Measurements from ENCODE around the gene SERP1. TPM values are rescaled to one million over a fixed set of nuclear protein-coding genes. Genes with fewer than 3 reads are reported as not detected.
"Not testable (repeated sequence)": the region's sequence is repeated elsewhere in the genome, so short reads cannot be mapped to it uniquely, and the experiment has no call there.

SERP1 gene
- total RNA-seq, 1 experiment from 2014 or later = 168 TPM

GRCh38 chr3:150509780-150510179 lies 36.5 kb downstream of the SERP1 start:
- H3K4me3 ChIP-seq (ENCODE audit: low read length) = no peak overlapping the region
- no peak overlapping the region for H2AFZ ChIP-seq (ENCODE audit: low read length)
- H3K27ac ChIP-seq (ENCODE audit: low read length) = no peak overlapping the region
- H4K20me1 ChIP-seq (ENCODE audit: insufficient read depth, low read depth, low read length) = no peaks in the 10 kb centered on the region
- DNase-seq = no peak
- H3K9me3 ChIP-seq (ENCODE audit: low read length) = no peaks in the 10 kb centered on the region
- H3K36me3 ChIP-seq (ENCODE audit: insufficient read depth, low read length) = no peaks in the 10 kb centered on the region
- H3K4me2 ChIP-seq (ENCODE audit: low read depth, low read length, poor library complexity, severe bottlenecking) = no peak overlapping the region
- no peak overlapping the region for H3K9ac ChIP-seq (ENCODE audit: low read length)
- no peaks in the 10 kb centered on the region for H3K9me2 ChIP-seq (replicated peaks; ENCODE audit: insufficient read depth, low read length)
- no peaks in the 10 kb centered on the region for H3K4me1 ChIP-seq (ENCODE audit: low read length)
- no peaks in the 10 kb centered on the region for H3K79me2 ChIP-seq (ENCODE audit: low read length)
- no peaks in the 10 kb centered on the region for H3K27me3 ChIP-seq (ENCODE audit: low read length)

DNA sequence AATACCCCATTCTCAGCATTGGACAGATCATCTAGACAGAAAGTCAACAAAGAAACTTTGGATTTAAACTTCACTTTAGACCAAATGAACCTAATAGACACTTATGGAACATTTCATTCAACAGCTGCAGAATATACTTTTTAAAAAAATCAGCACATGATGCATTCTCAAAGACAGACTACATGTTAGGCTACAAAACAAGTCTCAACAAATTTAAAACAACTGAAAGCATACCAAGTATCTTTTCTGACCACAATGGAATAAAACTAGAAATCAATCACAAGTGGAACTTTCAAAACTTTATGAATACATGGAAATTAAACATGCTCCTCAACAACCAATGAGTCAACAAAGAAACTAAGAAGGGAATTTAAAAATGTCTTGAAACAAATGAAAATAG lies 37.9 kb downstream of the SERP1 start:
- Histone ChIP-seq H3K4me1 (ENCODE audit: low read length) (no peaks in the 10 kb centered on the region), H4K20me1 (ENCODE audit: insufficient read depth, low read depth, low read length) (no peaks in the 10 kb centered on the region), H3K4me2 (ENCODE audit: low read depth, low read length, poor library complexity, severe bottlenecking) (no peak overlapping the region), H3K79me2 (ENCODE audit: low read length) (no peaks in the 10 kb centered on the region), H3K4me3 (ENCODE audit: low read length) (no peak overlapping the region), H3K27ac (ENCODE audit: low read length) (no peak overlapping the region), H3K36me3 (ENCODE audit: insufficient read depth, low read length) (no peaks in the 10 kb centered on the region), H3K9me3 (ENCODE audit: low read length) (no peaks in the 10 kb centered on the region), H2AFZ (ENCODE audit: low read length) (no peak overlapping the region), H3K9ac (ENCODE audit: low read length) (no peak overlapping the region), H3K9me2 (replicated peaks; ENCODE audit: insufficient read depth, low read length) (no peaks in the 10 kb centered on the region), H3K27me3 (ENCODE audit: low read length) (no peaks in the 10 kb centered on the region)
- no peak for DNase-seq

GRCh38 chr3:150504483-150504882 lies 41.8 kb downstream of the SERP1 start:
- no peak overlapping the region for H3K4me3 ChIP-seq (ENCODE audit: low read length)
- H3K27me3 ChIP-seq (ENCODE audit: low read length) = no peaks in the 10 kb centered on the region
- no peak overlapping the region for H2AFZ ChIP-seq (ENCODE audit: low read length)
- peaks cover under 1% of the 10 kb centered on the region for H3K4me1 ChIP-seq (ENCODE audit: low read length)
- H3K9me2 ChIP-seq (replicated peaks; ENCODE audit: insufficient read depth, low read length) = no peaks in the 10 kb centered on the region
- no peaks in the 10 kb centered on the region for H3K79me2 ChIP-seq (ENCODE audit: low read length)
- H3K36me3 ChIP-seq (ENCODE audit: insufficient read depth, low read length) = no peaks in the 10 kb centered on the region
- H3K9ac ChIP-seq (ENCODE audit: low read length) = no peak overlapping the region
- no peak for DNase-seq
- H3K9me3 ChIP-seq (ENCODE audit: low read length) = no peaks in the 10 kb centered on the region; the same call in 1 of the 2 replicates
- H4K20me1 ChIP-seq (ENCODE audit: insufficient read depth, low read depth, low read length) = no peaks in the 10 kb centered on the region
- no peak overlapping the region for H3K4me2 ChIP-seq (ENCODE audit: low read depth, low read length, poor library complexity, severe bottlenecking)
- H3K27ac ChIP-seq (ENCODE audit: low read length) = no peak overlapping the region

DNA sequence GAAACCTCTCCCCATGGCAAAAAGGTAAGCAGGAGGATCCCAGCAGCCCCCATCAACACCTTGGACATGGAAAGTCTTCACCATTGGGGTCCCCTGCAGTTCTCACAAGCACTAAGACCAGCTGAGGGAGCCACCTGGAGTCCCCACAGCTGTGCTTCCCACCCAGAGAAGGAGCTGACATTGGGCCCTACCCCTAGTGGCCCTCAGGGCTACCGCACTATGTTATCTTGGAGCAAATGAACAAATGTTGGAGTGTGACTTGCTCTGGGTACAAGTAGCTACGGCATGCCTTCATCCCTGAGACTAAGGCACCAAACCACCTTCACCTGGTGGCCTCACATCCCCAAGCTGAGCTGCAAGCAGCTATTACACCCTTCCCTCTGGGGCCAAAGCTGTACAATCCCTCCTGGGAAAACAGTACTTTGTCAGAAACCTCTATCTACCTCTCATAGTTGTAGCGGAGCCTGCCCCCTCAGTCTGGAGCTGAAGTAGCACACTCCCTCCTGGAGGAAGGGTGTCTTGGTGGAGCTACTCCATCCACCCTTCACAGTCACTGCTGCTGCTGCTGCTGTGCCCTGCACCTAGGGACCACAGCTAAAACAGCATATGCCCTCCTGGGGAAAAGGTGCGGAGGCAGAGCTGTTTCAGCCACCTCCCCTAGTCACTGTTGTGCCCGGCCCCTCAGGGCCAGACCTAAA lies 42.7 kb downstream of the SERP1 start:
- no peaks in the 10 kb centered on the region for H3K27me3 ChIP-seq (ENCODE audit: low read length)
- H3K4me2 ChIP-seq (ENCODE audit: low read depth, low read length, poor library complexity, severe bottlenecking) = no peak overlapping the region
- H3K79me2 ChIP-seq (ENCODE audit: low read length) = no peaks in the 10 kb centered on the region
- H3K4me3 ChIP-seq (ENCODE audit: low read length) = no peak overlapping the region
- peak; percentile 46 for DNase-seq
- no peak overlapping the region for H2AFZ ChIP-seq (ENCODE audit: low read length)
- peaks cover 10% of the 10 kb centered on the region for H3K4me1 ChIP-seq (ENCODE audit: low read length)
- no peaks in the 10 kb centered on the region; the same call in 1 of the 2 replicates for H3K9me3 ChIP-seq (ENCODE audit: low read length)
- H4K20me1 ChIP-seq (ENCODE audit: insufficient read depth, low read depth, low read length) = no peaks in the 10 kb centered on the region
- H3K9ac ChIP-seq (ENCODE audit: low read length) = no peak overlapping the region
- no peak overlapping the region for H3K27ac ChIP-seq (ENCODE audit: low read length)
- H3K9me2 ChIP-seq (replicated peaks; ENCODE audit: insufficient read depth, low read length) = no peaks in the 10 kb centered on the region
- no peaks in the 10 kb centered on the region for H3K36me3 ChIP-seq (ENCODE audit: insufficient read depth, low read length)

DNA sequence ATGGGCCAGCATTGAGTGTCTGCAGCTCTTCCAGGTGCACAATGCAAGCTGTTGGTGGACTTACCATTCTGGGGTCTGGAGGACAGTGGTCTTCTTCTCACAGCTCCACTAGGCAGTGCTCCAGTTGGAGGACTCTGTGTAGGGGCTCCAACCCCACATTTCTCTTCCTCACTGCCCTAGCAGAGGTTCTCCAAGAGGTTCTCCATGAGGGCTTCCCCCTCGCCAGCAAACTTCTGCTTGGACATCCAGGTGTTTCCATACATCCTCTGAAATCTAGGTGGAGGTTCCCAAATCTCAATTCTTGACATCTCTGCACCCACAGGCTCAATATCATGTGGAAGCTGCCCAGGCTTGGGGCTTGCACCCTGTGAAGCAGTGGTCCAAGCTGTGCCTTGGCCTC lies 45.3 kb downstream of the SERP1 start:
- H3K79me2 ChIP-seq (ENCODE audit: low read length); H2AFZ ChIP-seq (ENCODE audit: low read length); H3K27ac ChIP-seq (ENCODE audit: low read length); H3K4me3 ChIP-seq (ENCODE audit: low read length); H4K20me1 ChIP-seq (ENCODE audit: insufficient read depth, low read depth, low read length); H3K9ac ChIP-seq (ENCODE audit: low read length); H3K9me2 ChIP-seq (replicated peaks; ENCODE audit: insufficient read depth, low read length); H3K4me2 ChIP-seq (ENCODE audit: low read depth, low read length, poor library complexity, severe bottlenecking); H3K9me3 ChIP-seq (ENCODE audit: low read length); H3K36me3 ChIP-seq (ENCODE audit: insufficient read depth, low read length); DNase-seq; H3K27me3 ChIP-seq (ENCODE audit: low read length): not testable (repeated sequence)
- peaks cover 11% of the 10 kb centered on the region for H3K4me1 ChIP-seq (ENCODE audit: low read length)

DNA sequence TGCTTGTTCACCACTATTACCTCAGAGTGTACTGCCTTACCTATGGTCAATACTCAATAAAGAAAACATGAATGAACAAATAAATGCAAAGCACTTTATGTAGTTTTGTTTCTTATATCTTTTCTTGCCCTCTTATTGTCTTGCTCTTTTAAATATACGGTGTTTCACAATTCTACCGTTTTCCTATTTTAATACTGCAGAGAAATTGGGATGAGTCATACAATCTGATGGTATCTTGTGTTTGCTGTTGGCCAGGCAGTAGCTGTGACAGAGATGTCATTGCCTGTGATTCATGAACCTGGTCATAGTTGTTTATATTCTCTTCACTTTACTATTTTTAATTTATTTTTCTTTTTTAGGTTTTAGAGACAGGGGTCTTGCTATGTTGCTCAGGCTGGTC lies 48.3 kb downstream of the SERP1 start:
- H3K9ac ChIP-seq (ENCODE audit: low read length) = no peak overlapping the region
- H3K79me2 ChIP-seq (ENCODE audit: low read length) = no peaks in the 10 kb centered on the region
- DNase-seq = no peak
- no peaks in the 10 kb centered on the region for H3K36me3 ChIP-seq (ENCODE audit: insufficient read depth, low read length)
- no peaks in the 10 kb centered on the region for H3K27me3 ChIP-seq (ENCODE audit: low read length)
- H3K27ac ChIP-seq (ENCODE audit: low read length) = no peak overlapping the region
- H3K4me3 ChIP-seq (ENCODE audit: low read length) = no peak overlapping the region
- H3K4me1 ChIP-seq (ENCODE audit: low read length) = peaks cover 13% of the 10 kb centered on the region
- H3K4me2 ChIP-seq (ENCODE audit: low read depth, low read length, poor library complexity, severe bottlenecking) = no peak overlapping the region
- H3K9me3 ChIP-seq (ENCODE audit: low read length) = no peaks in the 10 kb centered on the region; the same call in 1 of the 2 replicates
- no peak overlapping the region for H2AFZ ChIP-seq (ENCODE audit: low read length)
- no peaks in the 10 kb centered on the region for H4K20me1 ChIP-seq (ENCODE audit: insufficient read depth, low read depth, low read length)
- no peaks in the 10 kb centered on the region for H3K9me2 ChIP-seq (replicated peaks; ENCODE audit: insufficient read depth, low read length)

DNA sequence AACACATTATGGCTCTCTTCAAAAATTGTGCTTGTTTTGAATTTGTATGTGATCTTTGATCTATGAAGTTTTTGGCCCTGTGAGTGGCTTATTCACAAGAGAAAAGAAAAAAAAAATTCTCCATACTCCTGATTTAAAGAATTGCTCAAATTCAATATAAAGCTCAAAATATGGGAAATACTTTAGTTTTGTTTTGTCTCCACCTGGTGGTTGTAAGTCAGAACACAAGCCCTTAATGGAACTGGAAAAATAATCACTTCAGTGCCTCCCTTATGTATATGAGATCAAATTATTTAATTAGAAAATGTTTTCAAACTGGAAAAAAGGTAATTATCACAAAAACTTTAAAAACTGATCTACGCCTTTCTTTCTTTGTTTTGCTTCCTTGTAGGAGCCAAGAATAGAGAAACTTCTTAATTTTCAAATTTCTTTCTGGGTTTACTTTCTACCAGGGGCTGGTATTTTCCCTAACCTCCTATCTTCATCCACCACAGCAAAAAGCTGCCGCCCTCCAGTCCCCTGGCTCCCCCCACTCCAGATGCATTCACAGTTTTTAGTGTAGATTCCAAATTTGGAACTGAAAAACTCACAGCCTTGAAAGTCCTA lies 50.6 kb downstream of the SERP1 start:
- H3K4me2 ChIP-seq (ENCODE audit: low read depth, low read length, poor library complexity, severe bottlenecking) = no peak overlapping the region
- H3K9ac ChIP-seq (ENCODE audit: low read length) = no peak overlapping the region

DNA sequence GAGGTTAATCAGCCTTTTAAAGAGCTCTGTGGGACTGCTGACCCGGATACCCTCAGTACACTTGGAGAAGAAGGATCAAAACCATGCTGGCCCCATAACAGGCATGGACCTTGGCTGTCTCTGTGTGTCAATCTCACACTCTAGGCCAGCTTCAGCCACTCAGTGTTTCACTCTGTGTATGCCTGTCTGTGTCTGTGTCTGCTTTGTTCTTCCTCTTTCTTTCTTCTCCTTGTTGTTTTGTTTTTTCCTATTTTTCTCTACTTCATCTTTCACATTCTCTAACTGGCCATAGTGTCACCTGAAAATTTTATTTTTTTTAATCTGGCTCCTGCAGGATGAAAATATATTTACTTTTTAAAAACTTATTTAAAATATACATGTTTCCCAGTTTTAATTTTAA lies 51.1 kb downstream of the SERP1 start:
- no peaks in the 10 kb centered on the region for H3K79me2 ChIP-seq (ENCODE audit: low read length)
- no peak for DNase-seq
- H2AFZ ChIP-seq (ENCODE audit: low read length) = no peak overlapping the region
- no peaks in the 10 kb centered on the region for H3K9me3 ChIP-seq (ENCODE audit: low read length)
- no peak overlapping the region for H3K4me2 ChIP-seq (ENCODE audit: low read depth, low read length, poor library complexity, severe bottlenecking)
- H3K36me3 ChIP-seq (ENCODE audit: insufficient read depth, low read length) = no peaks in the 10 kb centered on the region
- no peaks in the 10 kb centered on the region for H4K20me1 ChIP-seq (ENCODE audit: insufficient read depth, low read depth, low read length)
- H3K4me1 ChIP-seq (ENCODE audit: low read length) = peaks cover 13% of the 10 kb centered on the region
- no peaks in the 10 kb centered on the region for H3K9me2 ChIP-seq (replicated peaks; ENCODE audit: insufficient read depth, low read length)
- H3K27me3 ChIP-seq (ENCODE audit: low read length) = no peaks in the 10 kb centered on the region
- H3K4me3 ChIP-seq (ENCODE audit: low read length) = no peak overlapping the region
- no peak overlapping the region for H3K9ac ChIP-seq (ENCODE audit: low read length)
- no peak overlapping the region for H3K27ac ChIP-seq (ENCODE audit: low read length)

More for the DNA sequence above, 50.6 kb downstream of the SERP1 start:
- Histone ChIP-seq H3K27ac (ENCODE audit: low read length) (no peak overlapping the region), H3K9me2 (replicated peaks; ENCODE audit: insufficient read depth, low read length) (no peaks in the 10 kb centered on the region), H3K79me2 (ENCODE audit: low read length) (no peaks in the 10 kb centered on the region), H3K9me3 (ENCODE audit: low read length) (no peaks in the 10 kb centered on the region; the same call in 1 of the 2 replicates), H3K4me3 (ENCODE audit: low read length) (no peak overlapping the region), H3K36me3 (ENCODE audit: insufficient read depth, low read length) (no peaks in the 10 kb centered on the region), H2AFZ (ENCODE audit: low read length) (no peak overlapping the region), H4K20me1 (ENCODE audit: insufficient read depth, low read depth, low read length) (no peaks in the 10 kb centered on the region), H3K27me3 (ENCODE audit: low read length) (no peaks in the 10 kb centered on the region), H3K4me1 (ENCODE audit: low read length) (peaks cover 13% of the 10 kb centered on the region)
- DNase-seq = peak; percentile 85
